ENCODE measurements around the gene NALCN.

GRCh38 chr13:101449790-101450748 lies 33.8 kb upstream of the NALCN start:
- no peak for TF ChIP-seq CTCF (IDR thresholded peaks at IDR 0.05)
- no peak for TF ChIP-seq POLR2A (IDR thresholded peaks at IDR 0.05)

Data from lower leg skin (tissue), 3 donors.